GM13977 (cell line): ENCODE results near the gene CCDC194.

Source experiments
- DNase-seq: peaks from one replicate; pipeline ENCODE4 v3.0.0; 2012; ENCODE audit warnings: low spot score
- CTCF ChIP-seq: IDR thresholded peaks from 2 replicates; pipeline ENCODE4 v1.5.1; 2012; ENCODE audit warnings: mild to moderate bottlenecking, control low read depth; ENCODE audit not compliant: insufficient read depth; ENCODE audit errors: extremely low read depth, missing control alignments
- in situ Hi-C: fragments of 300-500 bp; cut with MboI; formaldehyde crosslinking; loops from one replicate; pipeline ENCODE4 v1.12.0; 2022; ENCODE audit warnings: low sequenced_read_pairs, low pct_unique_long_range_greater_than_20kb, mixed read lengths, inconsistent platforms; ENCODE audit not compliant: unreplicated experiment

The CCDC194 gene

GRCh38 chr19:17429641-17430113, 35.7 kb upstream of the CCDC194 start:
- no peak for DNase-seq
- in situ Hi-C loops = no loop called here
- TF ChIP-seq CTCF = no peak

DNA sequence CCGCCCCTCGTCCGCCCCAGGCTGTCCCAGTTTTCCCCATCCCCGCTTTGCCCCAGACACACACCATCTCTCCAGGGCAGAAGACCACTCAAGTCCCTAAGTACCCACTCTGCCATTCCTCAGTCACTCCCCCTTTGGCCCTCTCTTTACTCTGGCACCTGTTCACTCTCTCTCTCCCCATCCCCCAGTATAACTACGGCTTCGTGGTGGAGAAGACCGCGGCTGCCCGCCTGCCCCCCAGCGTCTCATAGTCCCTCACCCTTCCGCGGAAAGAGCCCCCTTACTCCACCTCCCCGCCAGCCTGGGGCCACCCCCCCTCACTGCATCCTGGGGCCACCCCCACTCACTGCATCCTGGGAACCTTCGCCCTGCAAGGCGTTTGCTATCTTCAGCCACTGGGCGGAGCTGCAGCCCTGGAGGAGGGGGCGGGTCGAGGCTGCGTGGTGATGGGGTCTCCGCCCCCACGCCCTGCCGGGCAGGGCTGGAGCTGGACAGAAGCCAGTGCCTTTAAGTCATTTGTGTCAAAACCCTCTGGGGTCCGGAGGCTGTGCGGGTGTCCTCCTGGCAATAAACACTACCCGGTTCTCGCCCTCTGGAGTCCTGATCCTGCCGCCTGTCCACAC, 30.9 kb upstream of the CCDC194 start:
- peak; percentile 64 for TF ChIP-seq CTCF
- peak; percentile 59 for DNase-seq
- in situ Hi-C loops = no loop called here

DNA sequence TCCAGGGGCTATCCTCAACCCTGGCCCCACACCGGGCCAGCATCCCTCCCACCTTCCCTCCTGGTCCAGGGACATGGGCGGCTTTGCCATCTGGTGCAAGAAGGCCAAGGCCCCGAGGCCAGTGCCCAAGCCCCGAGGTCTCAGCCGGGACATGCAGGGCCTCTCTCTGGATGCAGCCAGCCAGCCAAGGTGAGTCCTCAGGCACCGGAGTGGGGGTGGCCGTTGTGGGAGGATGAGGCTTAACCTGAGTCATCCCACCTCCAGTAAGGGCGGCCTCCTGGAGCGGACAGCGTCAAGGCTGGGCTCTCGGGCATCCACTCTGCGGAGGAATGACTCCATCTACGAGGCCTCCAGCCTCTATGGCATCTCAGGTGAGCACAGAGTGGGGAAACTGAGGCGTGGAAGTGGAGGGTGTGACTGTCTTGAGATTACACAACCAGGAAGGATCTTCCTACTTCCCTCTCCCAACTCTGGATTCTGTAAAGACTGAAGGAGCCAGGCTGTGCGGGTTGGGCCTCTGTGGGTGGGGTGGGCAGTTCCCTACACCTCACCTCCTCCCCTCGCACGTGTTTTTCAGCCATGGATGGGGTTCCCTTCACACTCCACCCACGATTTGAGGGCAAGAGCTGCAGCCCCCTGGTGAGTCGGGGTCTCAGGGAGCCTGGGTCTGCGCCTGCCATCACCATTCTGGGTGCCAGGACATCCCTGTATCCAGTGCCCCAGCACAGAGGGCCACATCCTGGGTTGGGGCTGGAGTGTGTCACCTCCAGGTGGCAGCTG, 29.6 kb upstream of the CCDC194 start:
- in situ Hi-C loops = no loop called here
- no peak for DNase-seq
- no peak for TF ChIP-seq CTCF

GRCh38 chr19:17421942-17422341, 27.9 kb upstream of the CCDC194 start:
- in situ Hi-C loops = no loop called here
- TF ChIP-seq CTCF = no peak
- no peak for DNase-seq

DNA sequence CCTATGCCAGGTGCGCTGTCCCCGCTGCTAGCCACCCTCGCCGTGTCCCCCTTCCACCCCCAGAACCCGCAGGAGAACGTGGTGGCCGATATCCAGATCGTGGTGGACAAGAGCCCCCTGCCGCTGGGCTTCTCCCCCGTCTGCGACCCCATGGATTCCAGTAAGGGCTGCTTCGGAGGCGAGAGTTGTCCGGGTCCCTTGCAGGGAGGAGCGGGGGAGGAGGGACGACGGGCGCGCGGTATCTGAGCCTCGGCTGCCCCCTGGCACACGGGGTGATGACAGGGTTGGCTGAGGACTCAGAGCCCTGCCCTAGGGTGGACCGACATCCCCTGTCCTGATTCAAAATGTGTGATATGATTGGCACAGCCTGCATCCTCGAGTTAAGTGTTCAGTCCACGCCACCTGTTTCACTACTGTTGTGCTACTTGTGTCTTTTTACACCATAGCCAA, 26.5 kb upstream of the CCDC194 start:
- DNase-seq = peak; percentile 48
- in situ Hi-C loops = no loop called here
- TF ChIP-seq CTCF = no peak

GRCh38 chr19:17419621-17420474, 25.9 kb upstream of the CCDC194 start, which contains the start of gene MVB12A:
Gene MVB12A (plus strand): TSS chr19:17420047. CDS start chr19:17420136, 89 bp downstream.
- peak; percentile 9 for TF ChIP-seq CTCF
- in situ Hi-C loops = no loop called here
- peak; percentile 99 for DNase-seq
